ENCODE results near the gene TSGA10.
"Not testable (repeated sequence)": the region's sequence is repeated elsewhere in the genome, so short reads cannot be mapped to it uniquely, and the experiment has no call there.

The TSGA10 gene

DNA sequence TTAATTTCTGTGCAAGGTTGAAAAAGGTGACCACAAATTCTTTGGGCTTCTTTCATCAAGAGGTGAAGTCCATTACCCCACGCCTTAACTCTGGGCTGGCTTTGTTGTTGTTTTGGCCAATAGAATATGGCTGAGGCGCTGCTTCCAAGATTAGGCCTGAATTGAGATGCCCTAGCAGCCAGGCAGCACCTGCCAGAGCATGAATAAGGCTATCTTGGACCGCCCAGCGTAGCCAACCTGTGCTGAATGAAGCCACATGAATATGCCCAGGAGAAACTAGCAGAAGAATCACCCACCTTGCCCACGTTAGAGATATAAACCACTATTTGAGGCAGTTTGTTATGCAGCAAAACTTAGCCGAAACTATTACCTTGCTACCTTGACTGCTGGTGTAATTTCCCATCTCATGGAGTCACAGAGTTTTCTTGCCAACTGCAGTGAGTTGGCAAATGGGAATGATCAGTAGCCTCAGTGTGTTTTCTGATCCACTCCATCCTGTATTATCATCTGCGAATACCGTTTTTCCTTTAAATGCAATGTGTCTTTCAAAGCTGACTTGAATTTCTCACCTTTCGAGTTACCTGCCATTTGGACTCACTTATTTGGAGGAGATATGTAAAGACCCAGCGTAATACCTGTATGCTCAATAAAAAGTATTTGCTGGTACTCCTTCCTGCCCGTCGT is 679 bp downstream of the TSGA10 start:
- DNase-seq: no peak

DNA sequence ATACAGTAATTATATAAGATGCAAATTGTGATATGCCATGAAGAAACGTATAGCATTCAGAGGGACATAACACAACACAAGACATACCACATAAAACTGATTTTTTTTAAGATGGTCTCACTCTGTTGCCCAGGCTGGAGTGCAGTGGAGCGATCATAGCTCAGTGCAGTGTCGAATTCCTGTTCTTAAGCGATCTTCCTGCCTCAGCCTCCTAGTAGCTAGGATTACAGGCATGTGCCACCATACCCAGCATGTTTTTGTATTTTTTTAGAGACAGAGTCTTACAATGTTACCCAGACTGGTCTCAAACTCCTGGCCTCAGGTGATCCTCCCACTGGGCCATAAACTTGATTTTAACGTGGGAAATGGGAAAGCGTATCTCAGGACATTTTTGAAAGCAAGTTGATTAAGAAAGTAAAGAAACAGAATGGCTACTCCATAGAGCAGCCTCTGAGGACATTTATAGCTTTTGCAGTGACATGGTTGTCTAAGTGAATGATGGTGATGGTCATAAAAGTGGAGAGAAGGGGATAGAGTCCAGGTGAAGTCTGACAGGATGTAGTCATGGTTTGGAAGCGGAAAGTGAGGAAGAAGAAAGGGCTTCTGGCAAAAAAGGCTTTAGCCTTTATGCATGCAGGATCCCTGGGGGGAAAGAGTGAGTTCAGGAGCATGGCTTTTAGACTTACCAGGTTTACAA is 2.4 kb downstream of the TSGA10 start:
- no peak for DNase-seq

DNA sequence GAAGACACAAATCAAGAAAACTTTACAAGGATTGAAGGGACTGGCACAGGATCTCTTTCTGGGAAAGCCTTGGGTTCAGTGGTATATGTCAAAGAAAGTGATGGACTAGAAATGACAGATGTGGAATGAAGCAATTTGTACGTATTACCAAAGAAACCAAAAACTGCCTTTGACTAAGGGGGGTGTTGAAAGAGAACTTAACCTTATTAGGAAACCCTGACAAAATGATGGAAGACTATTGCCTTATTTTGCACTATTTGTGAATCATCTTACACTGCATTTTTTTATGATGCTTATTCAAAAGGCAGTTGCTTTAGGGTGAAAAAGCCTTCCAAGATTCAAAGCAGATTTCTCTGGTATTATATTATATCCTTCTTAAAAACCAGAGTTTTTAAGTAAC is 4.0 kb downstream of the TSGA10 start:
- DNase-seq: peak; percentile 57

DNA sequence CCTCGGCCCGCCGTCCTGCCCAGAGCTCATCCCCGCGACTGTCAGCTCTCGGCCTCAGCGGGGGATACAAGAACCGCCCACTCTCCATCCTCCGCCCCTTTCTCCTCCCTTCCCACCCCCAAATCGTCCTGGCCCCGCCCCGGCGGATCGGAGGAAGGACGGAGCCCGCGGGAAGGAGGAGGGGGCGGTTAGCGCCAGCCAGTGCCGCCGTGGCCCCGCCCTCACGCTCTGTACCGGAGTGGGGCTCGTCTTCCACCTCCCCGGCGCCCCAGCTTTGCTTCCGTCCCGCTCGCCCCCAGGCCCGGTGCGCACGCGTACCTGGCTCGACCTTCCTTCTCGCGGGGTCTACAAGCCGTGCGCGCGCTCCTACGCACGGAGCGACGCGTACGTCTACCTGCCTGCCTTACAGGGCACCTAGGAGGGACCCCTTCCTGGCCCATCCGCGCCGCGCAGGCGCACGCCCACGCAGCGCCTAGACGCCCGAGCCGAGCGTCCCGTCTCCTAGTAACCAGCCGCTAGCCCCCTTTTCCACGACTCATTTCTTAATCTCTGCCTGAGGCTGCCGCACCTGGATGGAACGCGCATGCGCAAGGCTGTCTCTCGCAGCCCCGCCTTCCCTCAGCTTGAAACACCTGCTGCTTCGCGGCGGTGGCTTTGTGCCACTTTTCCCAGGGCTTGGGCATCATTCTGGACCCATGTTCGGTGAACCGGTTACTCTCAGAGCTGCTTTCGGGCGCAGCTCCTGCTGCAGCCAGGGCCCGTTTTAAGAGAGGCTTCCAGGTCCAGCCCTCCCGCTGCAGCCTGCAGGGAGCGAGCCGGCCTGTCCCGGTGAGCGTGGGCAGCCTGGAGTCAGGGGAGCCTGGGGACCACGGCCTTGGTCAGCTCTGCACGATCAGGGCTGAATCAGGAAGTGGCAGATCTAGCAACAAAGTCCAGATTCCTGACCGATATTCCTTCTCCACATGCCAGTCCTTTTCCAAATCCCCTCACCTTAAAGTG is 13.3 kb downstream of the TSGA10 start, which contains the start of gene C2orf15:
Gene C2orf15 (plus strand): TSS at position 598 of the 999 bp plus-strand sequence. CDS start 8,852 bp downstream, outside the sequence.
- DNase-seq: peak; percentile 84

DNA sequence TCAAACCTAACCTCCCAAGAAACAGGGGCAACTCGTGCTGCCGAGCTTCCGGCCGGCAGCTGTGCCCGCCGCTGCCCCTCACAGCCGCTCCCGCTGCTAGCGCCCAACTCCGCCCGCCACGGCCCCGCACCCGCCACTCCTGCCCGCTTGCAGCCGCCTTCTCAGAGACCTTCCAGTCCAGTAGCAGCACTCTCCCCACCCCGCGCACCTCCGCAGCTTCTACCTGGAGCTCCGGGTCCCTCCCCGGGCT is 14.0 kb downstream of the TSGA10 start:
- no peak for DNase-seq

DNA sequence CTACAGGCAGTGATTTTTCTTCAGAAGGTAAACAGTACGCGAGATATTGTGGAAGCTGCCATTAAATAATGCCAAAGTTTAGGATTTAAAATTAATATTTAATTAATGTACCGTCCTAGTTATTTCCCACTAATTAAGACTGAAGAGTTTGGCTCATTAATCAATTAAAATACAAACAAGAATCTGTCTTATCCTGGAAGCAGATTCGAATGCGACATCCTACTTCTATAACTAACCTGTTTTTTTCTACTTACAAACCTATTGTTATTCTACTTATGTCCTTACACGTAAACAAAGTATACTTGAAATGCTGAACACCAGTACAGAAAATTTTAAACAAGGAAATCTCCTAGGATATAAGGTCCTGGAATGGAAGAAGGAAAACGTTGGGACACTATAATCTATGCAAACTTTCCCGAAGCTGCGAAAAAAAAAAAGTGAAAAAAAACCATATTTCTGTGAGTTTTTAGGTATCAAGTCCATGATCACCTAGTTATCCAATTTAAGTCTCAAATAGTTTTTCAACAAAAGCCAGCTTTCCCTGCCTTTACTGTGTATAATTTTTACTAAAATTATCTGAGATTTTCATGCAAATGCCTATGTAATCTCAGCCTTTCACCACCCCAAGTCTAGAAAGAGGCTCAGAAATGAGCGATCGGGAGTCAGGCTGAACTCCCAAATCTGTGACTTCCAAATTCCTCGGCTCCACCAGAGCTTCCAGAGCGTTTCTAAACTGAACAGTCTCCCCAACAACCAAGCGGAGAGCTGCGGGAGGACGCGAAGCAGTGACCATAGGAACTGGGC is 14.5 kb downstream of the TSGA10 start:
- DNase-seq: peak; percentile 41

DNA sequence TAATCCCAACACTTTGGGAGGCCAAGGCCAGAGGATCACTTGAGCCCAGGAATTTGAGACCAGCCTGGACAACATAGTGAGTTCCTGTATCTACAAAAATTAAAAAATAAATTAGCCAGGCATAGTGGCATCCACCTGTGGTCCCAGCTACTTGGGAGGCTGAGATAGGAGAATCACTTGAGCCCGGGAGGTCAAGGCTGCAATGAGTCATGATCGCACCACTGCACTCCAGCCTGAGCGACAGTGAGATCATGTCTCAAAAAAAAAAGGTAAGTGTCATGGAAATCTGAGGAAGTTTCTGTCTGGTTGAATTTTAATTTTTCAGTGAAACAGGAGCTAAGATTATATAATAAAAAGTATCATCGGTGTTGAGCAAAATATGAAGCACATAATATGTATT is 15.7 kb downstream of the TSGA10 start:
- no peak for DNase-seq

DNA sequence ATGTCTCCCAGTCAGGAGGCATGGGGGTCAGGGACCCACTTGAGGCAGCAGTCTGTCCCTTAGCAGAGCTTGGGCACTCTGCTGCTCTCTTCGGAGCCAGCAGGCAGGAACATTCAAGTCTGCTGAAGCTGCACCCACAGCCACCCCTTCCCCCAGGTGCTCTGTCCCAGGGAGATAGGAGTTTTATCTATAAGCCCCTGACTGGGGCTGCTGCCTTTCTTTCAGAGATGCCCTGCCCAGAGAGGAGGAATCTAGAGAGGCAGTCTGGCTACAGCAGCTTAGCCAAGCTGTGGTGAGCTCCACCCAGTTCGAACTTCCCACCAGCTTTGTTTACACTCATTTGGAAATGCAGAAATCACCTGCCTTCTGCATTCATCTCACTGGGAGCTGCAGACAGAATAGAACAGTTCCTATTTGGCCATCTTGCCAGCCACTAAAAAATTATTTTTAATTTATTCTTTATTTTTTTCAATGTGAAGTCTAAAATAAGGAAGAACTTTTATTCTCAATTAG is 19.6 kb downstream of the TSGA10 start:
- DNase-seq: not testable (repeated sequence)

DNA sequence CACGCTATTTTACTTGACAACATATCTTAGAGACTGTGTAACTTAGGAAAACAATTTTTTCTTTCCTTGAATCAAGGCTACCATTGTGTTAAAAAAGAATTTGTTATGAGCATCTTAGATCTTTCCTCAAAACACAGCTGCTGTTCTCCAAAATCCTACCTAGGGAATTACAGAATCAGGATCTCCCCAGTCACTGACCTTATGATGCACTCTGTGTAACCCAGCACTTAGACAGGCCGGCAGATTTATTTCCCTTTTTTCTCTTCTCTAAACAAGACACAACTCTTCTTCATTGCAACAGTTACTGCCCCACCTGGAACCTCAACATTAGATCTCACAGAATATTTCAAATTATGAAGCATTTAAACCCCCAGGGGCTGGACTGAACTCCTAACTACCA is 26.8 kb downstream of the TSGA10 start:
- DNase-seq: no peak

DNA sequence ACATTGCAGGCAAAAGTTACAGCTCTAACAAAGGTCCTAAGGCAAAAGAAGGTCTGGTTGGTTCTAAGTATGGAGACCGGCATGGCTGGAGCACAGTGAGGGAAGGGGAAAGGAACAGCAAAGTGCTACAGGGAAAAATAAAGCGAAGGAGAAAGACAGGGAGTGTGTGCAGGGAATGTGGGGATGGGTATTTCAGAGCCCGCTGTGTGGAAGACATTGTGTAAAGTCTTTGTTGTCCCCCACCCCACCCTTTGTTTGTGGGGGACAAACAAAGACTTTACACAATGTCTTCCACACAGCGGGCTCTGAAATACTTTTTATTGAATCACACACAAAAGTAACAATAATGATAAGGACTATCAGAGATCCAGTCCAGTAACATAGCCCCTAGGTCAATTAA is 42.1 kb downstream of the TSGA10 start:
- no peak for DNase-seq

DNA sequence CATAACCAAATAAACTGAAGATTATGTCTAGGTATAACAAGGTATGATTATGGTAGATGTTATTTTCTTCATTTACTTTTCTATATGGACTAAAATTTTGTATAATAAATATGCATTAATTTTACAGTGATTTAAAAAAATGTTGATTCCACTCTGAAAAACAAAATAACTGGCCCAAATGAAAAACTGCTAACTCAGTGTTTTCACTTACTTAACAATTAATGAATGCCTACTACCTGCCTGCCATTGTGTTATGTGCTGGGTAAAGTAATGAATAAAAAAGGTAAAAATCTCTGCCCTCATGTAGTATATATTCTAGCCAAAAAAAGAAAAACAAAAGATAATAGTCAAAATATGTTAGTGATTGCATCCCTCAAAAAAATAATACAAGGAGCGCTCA is 42.8 kb downstream of the TSGA10 start:
- DNase-seq: no peak

DNA sequence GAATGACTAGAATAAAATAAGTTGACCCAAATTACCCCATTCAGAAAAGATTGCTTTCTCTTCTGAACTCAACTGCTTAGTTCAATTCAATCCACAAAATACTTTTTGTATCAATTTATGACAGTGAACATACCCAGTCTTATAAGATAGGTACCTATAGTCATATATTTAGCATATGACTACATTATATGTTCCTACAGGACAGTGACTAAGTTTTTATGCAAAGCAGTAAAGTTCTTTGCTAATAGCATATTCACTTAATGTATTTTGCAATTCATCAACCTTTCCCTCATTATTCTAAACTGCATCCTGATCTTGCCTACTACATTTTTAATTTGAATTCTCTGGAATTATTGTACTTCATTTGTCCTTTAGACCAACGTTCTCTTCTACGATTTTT is 43.5 kb downstream of the TSGA10 start:
- DNase-seq: no peak

DNA sequence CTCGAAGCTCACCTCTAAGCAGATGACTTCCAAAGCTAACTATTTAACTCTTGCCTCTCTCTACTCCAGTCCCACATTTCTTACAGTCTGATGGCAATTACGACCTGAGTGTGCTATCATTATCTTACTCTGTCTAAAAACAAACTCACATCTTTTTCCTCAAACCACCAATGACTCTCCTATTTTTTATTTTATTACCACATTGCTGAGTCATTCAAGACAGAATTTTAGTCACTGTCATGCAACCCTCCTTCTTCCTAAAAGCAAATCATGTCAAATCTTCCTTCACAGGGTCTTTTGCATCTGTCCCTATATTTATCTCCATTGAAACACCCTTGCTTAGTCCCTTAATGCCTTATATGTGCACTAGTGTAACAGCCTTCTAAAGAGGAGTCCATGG is 47.8 kb downstream of the TSGA10 start:
- DNase-seq: peak; percentile 4

DNA sequence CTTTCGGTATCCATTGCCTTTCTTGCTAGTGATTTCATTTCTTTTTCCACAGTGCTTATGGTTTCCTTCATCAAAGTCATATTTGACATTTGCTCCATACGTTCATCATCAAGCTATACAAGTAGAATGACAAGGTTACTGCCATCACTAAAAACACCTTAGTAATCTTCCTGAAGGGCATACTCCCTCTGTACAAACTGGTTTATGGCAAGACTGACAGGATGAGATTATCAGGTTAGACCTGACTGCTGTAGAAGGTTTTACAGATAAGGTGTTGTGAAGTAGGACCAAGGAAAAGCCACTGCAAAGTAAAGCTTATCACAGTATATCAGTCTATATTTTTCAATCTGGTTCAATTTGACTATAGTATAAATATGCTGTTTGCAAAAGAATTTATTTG is 50.7 kb downstream of the TSGA10 start:
- DNase-seq: no peak

DNA sequence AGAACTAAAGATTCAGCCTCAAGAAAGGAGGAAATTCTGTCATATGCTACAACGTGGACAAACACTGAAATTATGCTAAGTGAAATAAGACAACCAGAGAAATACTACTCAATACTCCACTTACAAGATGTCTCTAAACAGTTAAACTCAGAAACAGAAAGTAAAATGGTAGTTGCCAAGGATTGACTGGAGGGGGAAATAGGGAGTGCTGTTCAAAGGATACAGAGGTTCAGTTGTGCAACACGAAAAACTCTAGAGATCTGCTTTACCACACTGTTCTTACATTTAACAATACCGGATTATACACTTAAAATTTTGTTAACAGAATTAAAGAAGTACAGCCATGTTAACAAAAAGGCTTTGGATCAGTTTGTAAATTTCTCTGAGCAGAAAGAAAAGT is 53.0 kb downstream of the TSGA10 start:
- peak; percentile 32 for DNase-seq

DNA sequence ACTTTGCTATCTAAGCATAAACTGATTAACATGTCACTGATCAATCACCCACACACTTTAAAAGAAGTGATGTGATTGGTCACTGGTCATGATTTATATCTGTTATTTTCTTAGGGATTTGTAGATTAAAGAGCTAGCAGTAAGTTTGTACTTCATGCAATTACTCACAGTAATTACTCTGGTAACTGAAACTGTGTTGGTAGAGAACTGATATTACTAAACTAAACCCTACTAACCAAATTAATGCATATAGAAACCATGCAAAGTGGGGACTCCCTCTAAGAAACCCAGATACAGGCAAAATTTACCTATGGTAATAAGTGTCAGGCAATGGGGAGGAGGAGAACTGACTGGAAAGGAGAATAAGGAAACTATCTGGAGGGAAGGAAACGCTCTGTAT is 58.0 kb downstream of the TSGA10 start:
- no peak for DNase-seq

DNA sequence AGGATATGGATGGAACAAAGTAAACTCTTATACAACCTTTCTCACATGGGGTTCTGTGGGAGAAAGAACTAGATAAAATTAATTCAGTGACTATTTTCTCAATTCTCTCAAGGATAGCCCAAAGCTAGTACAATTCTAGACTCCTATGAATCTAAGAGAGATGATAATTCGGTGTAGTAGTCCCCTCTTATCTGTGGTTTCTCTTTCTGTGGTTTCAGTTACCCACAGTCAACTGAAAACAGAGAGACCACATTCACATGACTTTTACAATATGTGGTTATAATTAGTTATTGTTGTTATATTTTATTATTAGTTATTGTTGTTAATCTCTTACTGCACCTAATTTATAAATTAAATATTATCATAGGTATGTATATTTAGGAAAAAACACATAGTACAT is 66.7 kb downstream of the TSGA10 start:
- no peak for DNase-seq

DNA sequence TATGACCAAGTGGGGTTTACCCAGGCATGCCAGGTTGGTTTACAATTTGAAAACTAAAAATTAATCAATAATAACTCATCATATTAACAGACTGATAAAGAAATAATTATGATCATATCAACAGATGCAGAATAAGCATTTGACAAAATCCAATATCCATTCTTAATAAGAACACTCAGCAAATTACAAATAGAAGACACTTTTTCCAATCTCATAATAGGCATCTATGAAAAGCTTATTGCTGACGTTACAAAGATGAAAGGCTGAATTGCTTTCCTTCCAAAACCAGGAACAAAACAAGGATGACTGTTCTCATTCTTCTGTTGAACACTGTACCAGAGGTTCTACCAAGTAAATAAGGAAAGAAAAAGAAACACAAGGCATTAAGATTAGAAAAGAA is 68.4 kb downstream of the TSGA10 start:
- DNase-seq: no peak

DNA sequence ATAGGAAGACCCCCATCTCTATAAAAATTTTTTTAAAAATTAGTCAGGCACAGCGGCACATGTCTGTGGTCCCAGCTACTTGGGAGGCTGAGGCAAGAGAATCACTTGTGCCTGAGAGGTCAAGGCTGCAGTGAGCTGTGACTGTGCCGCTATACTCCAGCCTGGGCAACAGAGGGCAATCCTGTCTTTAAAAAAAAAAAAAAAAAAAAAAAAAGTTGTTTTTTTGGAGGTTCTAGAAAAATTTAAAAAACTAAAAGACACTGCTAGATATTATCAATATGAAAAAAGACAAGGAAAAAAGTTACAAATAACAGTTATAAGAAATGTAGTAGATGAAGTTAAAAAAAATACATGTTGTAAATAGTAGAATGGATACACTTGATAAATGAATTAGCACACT is 69.3 kb downstream of the TSGA10 start:
- DNase-seq: peak; percentile 13

DNA sequence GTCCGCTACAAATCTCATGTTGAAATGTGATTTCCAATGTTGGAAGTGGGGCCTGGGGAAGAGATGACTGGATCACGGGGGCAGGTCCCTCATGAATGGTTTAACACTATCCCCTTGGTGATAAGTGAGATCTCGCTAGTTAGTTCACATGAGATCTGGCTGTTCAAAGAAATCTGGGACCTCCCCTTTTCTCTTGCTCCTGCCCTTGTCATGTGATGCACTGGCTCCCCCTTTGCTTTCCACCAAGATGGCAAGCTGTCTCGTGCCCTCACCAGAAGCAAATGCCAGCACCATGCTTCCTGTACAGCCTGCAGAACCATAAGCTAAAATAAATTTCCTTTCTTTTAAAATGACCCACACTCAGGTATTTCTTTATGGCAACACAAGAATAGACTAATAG is 70.5 kb downstream of the TSGA10 start:
- no peak for DNase-seq

DNA sequence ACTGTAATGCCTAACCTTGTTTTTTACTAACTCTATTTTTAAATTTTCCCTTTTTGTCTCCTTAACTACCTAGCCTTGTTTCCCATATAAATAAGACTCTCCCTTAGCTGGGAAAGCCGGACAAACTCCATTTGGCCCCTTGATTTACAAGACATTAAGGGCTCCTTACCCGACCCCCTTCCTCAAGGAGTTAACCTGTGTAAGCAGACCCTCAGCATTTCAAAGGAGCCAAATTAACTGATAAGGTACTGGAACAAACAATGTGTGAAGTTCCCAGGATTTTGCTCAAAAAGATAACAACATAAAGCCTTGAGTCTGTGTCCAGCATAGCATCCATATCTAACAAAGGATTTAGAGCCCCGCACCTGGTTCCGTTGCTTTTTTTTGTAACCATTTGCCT is 72.9 kb downstream of the TSGA10 start:
- no peak for DNase-seq

DNA sequence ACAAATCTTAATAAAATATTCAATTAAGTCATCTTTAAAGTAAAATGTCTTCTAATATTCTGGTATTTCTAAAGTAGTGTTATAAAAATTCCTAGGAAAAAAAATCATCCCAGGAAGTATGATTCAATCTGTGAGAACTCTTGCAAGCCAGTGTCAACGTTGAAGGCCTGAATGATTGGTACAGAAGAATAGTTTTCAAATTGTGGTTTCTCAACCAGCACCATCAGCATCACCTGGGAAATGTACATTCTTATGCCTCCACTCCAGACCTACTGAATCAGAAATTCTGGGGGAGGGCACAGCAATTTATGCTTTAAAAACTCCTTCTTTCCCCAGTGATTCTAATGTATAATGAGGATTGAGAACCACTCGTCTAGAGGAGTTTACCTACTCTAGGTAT is 75.5 kb downstream of the TSGA10 start:
- DNase-seq: peak; percentile 13

DNA sequence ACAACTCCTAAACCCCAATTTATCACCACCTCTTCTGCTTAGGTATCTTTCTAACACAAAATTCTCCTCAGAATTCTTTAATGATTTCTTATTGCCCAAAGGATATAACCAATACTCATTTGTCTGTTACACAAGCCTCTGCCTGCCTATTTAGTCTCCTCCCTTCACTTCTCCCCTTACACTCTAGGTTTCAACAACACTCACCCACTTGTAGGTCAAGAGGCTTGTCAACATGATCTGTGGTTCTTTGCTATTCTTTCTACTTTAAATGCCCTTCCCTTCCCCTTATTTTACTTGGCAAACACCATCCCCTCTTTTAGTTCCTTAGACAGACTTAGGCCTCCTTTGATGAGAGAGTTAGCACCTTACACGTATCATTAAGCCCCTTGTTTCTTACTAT is 82.2 kb downstream of the TSGA10 start:
- DNase-seq: no peak
